GM21825 (cell line): ENCODE results near the gene PSMD9.
"Not testable (repeated sequence)": the region's sequence is repeated elsewhere in the genome, so short reads cannot be mapped to it uniquely, and the experiment has no call there.

Source experiments
- ATAC-seq: cut with Tn5 transposase; IDR thresholded peaks from one replicate; pipeline ENCODE4 v1.9.1; 2021; ENCODE audit warnings: mild to moderate bottlenecking, moderate library complexity; ENCODE audit not compliant: unreplicated experiment

PSMD9 gene, protein sequence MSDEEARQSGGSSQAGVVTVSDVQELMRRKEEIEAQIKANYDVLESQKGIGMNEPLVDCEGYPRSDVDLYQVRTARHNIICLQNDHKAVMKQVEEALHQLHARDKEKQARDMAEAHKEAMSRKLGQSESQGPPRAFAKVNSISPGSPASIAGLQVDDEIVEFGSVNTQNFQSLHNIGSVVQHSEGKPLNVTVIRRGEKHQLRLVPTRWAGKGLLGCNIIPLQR

GRCh38 chr12:121888478-121889273 is at the start of gene PSMD9:
Gene PSMD9 (plus strand): TSS chr12:121888790. CDS start chr12:121888857, 67 bp downstream.
- ATAC-seq = peak; percentile 94

DNA sequence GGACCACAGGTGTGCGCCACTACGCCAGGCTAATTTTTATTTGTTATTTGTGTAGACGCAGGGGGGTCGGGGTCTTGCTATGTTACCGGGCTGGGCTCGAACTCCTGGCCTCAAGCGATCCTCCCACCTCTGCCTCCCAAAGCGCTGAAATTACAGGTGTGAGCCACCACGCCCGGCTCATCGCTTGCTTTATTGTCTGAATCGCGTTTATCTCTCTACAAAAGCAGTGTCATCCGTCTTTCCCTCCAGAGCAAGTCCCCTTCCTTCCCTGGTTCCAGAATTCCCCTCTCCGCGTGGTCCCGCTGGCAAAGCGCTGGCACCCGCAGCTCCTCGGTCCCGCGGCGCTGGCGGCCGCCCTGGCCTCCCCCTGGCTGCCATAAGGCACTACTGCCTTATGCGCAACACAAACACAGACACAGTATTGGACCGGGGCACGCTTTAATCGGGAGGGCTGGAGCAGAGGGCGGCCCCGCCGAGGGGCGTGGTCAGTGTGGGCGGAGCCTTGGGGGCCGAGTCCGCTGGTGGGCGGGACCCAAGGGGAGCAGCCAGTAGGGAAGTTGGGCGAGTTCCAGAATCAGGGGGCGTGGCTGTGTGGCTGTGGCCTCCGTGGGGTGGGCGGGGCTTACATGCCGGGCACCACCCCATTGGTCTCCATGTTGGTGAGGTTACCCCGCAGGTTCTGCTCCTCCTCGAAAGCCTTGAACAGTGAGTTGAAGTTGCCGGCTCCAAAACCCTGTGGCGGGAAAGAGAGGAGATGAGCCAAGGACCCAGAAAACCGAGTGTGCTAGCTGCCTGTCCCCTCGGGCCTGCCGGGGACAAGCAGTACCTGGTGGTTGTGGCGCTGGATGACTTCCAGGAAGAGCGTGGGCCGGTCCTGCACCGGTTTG is 49.2 kb upstream of the PSMD9 start:
- peak; percentile 95 for ATAC-seq

- no peak for ATAC-seq
Observed at GRCh38 chr12:121839993-121840761, 48.4 kb upstream of the PSMD9 start.

- no peak for ATAC-seq
Observed at GRCh38 chr12:121843236-121843982, 45.2 kb upstream of the PSMD9 start.

- no peak for ATAC-seq
Observed at GRCh38 chr12:121845701-121846100, 42.9 kb upstream of the PSMD9 start.

DNA sequence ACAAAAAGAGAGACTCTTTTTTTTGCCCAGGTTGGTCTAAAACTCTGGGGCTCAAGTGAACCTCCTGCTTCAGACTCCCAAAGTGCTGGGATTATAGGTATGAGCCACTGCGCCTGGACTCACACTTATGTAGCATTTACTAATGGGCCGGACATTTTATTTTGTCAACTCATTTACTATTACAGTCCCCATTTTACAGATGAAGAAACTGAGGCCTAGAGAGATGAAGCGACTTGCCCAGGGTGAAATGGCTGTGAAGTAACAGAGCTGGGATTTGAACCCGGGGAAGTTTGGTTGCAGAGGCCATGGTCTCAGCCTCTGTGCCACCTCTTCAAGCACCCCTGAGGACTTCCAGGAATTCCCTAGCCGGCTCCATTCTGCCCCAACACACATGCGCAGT is 39.4 kb upstream of the PSMD9 start:
- no peak for ATAC-seq

- ATAC-seq = no peak
Observed at GRCh38 chr12:121849665-121850064, 38.9 kb upstream of the PSMD9 start.

DNA sequence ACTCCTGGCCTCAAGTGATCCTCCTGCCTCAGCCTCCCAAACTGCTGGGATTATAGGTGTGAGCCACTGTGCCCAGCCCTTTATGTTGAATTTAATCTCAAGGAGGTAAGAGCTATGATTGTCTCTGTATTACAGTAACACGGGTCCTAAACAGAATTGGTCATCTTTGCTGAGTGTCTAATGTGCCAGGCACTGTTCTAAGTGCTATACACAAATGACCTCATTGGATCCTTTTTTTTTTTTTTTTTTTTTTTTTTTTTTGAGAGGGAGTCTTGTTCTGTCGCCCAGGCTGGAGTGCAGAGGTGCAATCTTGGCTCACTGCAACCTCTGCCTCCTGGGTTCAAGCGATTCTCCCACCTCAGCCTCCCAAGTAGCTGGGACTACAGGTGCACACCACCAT is 36.2 kb upstream of the PSMD9 start:
- ATAC-seq = not testable (repeated sequence)

- ATAC-seq = no peak
Observed at GRCh38 chr12:121857322-121858246, 31.0 kb upstream of the PSMD9 start.

DNA sequence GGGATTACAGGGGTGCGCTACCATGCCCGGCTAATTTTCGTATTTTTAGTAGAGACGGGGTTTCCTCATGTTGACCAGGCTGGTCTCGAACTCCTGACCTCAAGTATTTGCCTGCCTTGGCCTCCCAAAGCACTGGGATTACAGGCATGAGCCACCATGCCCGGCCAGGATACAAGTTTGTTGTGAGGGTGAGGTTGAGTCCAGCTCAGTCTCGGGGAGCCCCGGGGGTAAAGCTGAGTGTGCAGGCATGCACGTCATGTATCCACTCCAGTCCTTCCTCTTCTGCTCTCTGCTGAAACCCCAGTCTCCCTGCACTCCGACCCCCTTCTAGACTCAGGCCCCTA is 30.3 kb upstream of the PSMD9 start:
- ATAC-seq = no peak

DNA sequence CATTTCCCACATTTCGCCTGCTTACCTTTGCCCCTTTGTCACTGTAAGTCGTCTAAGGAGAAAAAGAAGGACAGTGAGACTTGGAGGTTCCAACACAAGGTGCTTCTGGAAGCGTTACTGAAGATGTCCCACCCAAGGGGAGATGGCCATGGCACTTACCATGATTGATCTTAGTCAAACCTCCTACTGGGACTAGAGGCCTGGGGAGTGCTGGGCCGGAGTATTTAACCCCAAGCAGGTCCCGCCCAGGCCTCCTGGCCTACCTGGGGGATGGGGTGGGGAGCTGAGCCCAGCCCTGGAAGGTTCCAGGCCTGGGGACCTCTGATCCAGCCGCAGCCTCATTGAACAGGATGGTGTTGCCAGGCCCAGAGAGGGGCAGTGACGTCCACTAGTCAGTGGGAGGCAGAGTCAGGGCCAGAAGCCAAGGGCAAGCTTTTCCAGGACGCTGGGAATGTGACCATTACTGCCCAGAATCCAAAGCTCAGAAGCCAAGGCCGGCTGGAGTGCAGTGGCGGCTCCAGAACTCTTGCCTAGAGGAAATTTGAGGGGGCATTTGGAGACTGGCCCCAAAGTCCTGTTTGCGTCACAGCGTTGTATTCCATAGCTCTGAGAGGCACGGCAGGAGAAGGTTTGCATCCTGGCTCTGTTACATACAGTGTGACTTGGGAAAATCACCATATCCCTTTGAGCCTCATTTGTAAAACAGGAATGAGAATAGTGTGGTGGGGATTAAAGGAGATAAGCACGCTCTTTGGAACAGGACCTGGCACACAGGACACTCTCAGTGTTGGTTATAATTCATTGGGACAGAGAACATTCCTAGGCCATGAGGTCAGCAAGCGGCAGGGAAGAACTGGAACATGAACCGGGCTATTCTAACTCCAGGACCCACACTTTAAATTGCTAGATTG is 29.7 kb upstream of the PSMD9 start, which contains the start of gene HPD:
TSS of gene HPD (minus strand) at position 198 of the 911 bp plus-strand sequence. CDS start at position 162, 36 bp downstream.
- ATAC-seq = no peak

DNA sequence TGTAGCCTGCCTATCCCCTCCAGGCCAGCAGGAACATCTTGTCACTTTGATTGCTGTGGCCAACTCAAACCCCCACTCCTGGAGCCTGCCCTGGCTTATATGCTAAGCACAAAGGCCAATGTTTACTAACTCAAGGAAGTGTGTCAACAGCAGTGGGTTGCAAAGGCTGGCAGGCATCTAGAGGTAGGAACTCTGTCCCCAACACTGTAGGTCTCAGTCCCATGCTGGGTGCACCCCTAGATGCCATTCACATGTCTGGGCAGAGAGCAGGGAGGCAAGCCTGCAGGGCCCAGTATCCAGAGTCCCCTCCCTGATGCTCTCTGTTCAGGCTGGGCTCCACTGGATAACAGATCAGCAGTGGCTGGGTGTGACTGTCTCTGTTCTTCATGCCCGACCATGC is 28.3 kb upstream of the PSMD9 start:
- no peak for ATAC-seq

GRCh38 chr12:121860699-121861098 is 27.9 kb upstream of the PSMD9 start:
- not testable (repeated sequence) for ATAC-seq

DNA sequence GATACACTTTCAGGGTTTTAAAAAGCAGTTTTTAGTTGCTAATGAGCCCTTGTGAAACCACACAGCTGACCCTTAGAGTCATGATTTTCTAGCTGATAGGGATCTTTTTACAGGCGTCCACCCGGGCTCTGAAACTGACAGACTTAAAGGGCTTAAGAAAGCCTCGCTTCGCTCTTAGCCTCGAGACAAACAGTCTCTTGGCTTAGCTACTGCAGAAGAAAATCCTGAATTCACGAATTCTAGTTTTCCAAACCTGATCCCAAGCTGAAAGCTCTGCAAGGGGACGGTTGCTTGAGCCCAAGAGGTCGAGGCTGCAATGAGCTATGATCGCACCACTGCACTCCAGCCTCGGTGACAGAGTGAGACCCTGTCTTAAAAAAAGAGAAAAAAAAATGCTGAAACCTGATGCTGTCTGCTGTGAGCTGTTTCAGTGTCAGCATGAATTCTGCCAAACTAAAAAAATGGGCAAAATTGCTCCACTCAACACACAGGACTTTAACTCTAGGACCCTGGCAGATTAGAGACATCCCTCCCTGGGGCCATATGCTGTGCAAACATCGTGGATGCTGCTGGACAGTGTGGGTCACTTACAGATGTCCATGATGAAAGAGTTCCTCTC is 26.8 kb upstream of the PSMD9 start:
- no peak for ATAC-seq

GRCh38 chr12:121866331-121866730 is 22.3 kb upstream of the PSMD9 start:
- ATAC-seq = no peak

DNA sequence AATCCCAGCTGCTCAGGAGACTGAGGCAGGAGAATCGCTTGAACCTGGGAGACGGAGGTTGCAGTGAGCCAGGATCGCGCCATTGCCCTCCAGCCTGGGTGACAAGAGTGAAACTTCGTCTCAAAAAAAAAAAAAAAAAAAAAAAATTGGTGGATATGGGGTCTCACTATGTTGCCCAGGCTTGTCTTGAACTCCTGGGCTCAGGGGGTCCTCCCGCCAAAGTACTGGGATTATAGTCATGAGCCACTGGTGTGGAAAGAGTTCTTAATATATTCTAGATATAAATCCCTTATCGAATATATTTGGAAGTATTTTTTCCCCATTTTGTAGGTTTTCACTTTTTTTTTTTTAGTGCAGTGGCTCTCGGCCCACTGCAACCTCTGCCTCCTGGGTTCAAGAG is 19.4 kb upstream of the PSMD9 start:
- ATAC-seq = not testable (repeated sequence)

DNA sequence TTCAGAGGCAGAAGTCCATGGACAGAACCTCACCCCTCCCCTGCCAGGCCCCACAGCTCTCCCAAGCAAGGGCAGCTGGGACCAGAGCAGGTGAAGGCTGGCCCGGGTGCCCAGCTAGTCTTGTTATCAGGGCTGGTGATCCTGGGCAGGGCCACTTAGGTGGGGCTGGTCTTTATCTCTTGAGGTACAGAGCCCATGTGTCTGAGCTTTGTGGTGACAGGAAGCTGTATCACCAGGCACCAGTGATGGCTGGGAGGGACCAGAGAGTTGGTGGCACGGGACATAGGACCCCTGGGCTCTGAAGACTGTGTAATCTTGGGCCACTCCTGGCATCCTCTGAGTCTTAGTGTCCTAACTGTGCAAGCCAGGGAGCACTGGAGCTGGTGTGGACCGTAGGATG is 17.1 kb upstream of the PSMD9 start:
- ATAC-seq = no peak
